Measurements from ENCODE around the gene PTPRD. TPM values are rescaled to one million over a fixed set of nuclear protein-coding genes. Genes with fewer than 3 reads are reported as not detected.
A peak's percentile ranks its signal among the peaks of the same experiment; 100 is the strongest.

The PTPRD gene
- total and polyA plus RNA-seq, 2 donors from 2014 or later, result 6.4 to 78.9 TPM

DNA sequence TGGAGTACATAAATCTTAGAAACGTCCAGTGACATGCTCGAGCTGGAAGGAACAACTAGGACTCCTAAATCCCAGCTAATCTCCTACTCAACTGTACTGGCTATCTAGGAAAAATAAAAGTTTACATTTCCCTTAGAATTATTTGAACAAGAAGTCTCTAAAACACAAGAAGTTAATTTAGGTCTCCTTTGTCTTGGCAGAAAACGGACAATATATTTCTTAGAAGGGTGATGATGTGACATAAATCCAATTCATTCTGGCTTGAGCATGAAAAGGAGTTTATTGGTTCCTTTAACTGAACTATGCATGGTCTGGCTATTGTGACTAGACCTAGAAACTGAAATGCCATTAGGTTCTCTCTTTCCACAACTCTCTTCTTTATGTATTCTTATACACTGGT lies 1571.0 kb downstream of the PTPRD start:
- Histone ChIP-seq H3K27ac (ENCODE audit: low read depth in 2 of 2, low read length in 2 of 2) (no peak overlapping the region), H3K9ac (ENCODE audit: low read length in 3 of 3) (no peak overlapping the region), H3K4me3 (ENCODE audit: low read length in 3 of 3) (no peak overlapping the region), H3K4me1 (ENCODE audit: control insufficient read depth in 2 of 3, insufficient read depth in 2 of 3, low read depth in 1 of 3, low read length in 3 of 3) (no peaks in the 10 kb centered on the region), H3K27me3 (ENCODE audit: control insufficient read depth, insufficient read depth, low read length) (no peaks in the 10 kb centered on the region), H3K9me3 (ENCODE audit: control insufficient read depth in 2 of 3, insufficient read depth in 1 of 3, low read length in 3 of 3) (no peaks in the 10 kb centered on the region), H3K36me3 (ENCODE audit: control insufficient read depth in 2 of 3, insufficient read depth in 3 of 3, low read length in 3 of 3) (no peaks in the 10 kb centered on the region)
- TF ChIP-seq, protein P1, sequence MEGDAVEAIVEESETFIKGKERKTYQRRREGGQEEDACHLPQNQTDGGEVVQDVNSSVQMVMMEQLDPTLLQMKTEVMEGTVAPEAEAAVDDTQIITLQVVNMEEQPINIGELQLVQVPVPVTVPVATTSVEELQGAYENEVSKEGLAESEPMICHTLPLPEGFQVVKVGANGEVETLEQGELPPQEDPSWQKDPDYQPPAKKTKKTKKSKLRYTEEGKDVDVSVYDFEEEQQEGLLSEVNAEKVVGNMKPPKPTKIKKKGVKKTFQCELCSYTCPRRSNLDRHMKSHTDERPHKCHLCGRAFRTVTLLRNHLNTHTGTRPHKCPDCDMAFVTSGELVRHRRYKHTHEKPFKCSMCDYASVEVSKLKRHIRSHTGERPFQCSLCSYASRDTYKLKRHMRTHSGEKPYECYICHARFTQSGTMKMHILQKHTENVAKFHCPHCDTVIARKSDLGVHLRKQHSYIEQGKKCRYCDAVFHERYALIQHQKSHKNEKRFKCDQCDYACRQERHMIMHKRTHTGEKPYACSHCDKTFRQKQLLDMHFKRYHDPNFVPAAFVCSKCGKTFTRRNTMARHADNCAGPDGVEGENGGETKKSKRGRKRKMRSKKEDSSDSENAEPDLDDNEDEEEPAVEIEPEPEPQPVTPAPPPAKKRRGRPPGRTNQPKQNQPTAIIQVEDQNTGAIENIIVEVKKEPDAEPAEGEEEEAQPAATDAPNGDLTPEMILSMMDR (IDR thresholded peaks at IDR 0.05; ENCODE audit: borderline replicate concordance, extremely low read depth, insufficient read depth), result no peak
- peak in 2 of 5 donors; percentile 38 to 77 for DNase-seq
- no peak for FAIRE-seq
- intact Hi-C loops (cut with DNase I), result no loop called here

DNA sequence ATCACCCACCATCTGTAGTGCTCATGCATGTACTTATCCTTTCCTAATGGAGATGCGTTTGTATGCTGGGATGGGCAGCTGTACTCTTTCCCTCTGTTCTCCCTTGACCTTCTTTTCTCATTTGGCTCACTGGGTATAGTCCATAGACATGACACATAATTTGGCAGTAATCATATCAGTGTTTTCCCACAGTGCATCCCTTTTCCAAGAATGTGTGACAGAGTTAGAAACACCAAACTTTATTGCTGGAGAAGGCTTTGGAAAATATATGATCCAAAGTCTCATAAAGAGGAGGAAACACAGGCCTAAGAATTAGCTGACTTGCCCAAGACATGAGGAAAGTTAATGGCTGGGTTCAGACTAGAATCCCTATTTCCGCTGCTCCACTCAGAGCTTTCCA lies 1579.8 kb downstream of the PTPRD start:
- Histone ChIP-seq H3K27ac (ENCODE audit: low read depth in 2 of 2, low read length in 2 of 2) (no peak overlapping the region), H3K4me3 (ENCODE audit: low read length in 3 of 3) (no peak overlapping the region), H3K4me1 (ENCODE audit: control insufficient read depth in 2 of 3, insufficient read depth in 2 of 3, low read depth in 1 of 3, low read length in 3 of 3) (no peaks in the 10 kb centered on the region), H3K9me3 (ENCODE audit: control insufficient read depth in 2 of 3, insufficient read depth in 1 of 3, low read length in 3 of 3) (no peaks in the 10 kb centered on the region), H3K36me3 (ENCODE audit: control insufficient read depth in 2 of 3, insufficient read depth in 3 of 3, low read length in 3 of 3) (no peaks in the 10 kb centered on the region), H3K27me3 (ENCODE audit: control insufficient read depth, insufficient read depth, low read length) (no peaks in the 10 kb centered on the region), H3K9ac (ENCODE audit: low read length in 3 of 3) (no peak overlapping the region)
- TF ChIP-seq, protein P1 (IDR thresholded peaks at IDR 0.05; ENCODE audit: borderline replicate concordance, extremely low read depth, insufficient read depth), result no peak
- FAIRE-seq (no peak), DNase-seq (no peak)
- intact Hi-C loops (cut with DNase I), result no loop called here

DNA sequence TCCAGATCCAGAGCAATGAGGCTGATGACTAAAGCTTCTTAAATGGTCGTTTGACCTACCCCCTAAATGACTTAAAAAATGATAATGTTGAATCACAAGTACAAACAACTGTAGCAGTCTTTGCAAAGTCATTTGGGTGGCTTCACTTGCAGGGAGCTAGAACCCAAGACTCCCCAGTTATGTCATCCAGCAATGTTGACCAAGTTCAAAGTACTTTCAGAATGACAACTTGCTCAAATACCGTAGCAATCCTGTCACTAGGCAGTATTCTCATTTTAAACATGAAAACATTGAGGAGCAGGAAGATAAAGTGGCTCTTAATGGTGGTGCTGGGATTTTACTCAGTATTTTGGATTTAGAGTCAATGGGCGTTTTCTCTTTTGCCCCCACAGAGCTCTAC lies 1596.2 kb downstream of the PTPRD start:
- DNase-seq, result no peak
- H3K9ac ChIP-seq (ENCODE audit: low read length in 3 of 3), result no peak overlapping the region
- no peak overlapping the region for H3K27ac ChIP-seq (ENCODE audit: low read depth in 2 of 2, low read length in 2 of 2)
- H3K4me1 ChIP-seq (ENCODE audit: control insufficient read depth in 2 of 3, insufficient read depth in 2 of 3, low read depth in 1 of 3, low read length in 3 of 3), result no peaks in the 10 kb centered on the region
- no peak for FAIRE-seq
- H3K4me3 ChIP-seq (ENCODE audit: low read length in 3 of 3), result no peak overlapping the region
- H3K9me3 ChIP-seq (ENCODE audit: control insufficient read depth in 2 of 3, insufficient read depth in 1 of 3, low read length in 3 of 3), result no peaks in the 10 kb centered on the region
- H3K27me3 ChIP-seq (ENCODE audit: control insufficient read depth, insufficient read depth, low read length), result no peaks in the 10 kb centered on the region
- no peaks in the 10 kb centered on the region for H3K36me3 ChIP-seq (ENCODE audit: control insufficient read depth in 2 of 3, insufficient read depth in 3 of 3, low read length in 3 of 3)
- TF ChIP-seq, protein P1 (IDR thresholded peaks at IDR 0.05; ENCODE audit: borderline replicate concordance, extremely low read depth, insufficient read depth), result no peak
- intact Hi-C loops (cut with DNase I), result no loop called here

DNA sequence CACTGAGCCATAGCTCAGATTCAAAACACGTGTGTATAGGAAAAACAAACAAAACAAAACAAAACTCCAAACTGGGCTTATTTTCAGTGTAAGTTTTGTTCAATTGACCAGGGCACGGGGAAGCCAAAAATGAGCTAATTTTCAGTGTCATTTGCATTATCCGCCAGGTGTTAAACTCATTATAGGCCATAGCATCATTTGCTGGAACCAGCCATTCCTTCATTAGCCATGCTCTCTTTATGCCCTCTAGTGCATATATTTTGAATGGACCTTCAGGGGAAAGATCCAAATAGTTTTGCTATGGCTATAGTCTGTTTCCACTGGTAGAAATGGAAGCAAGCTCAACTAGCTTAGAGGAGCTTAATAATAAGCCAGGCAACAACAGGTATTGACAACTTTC lies 1608.0 kb downstream of the PTPRD start:
- Histone ChIP-seq H3K9ac (ENCODE audit: low read length in 3 of 3) (no peak overlapping the region), H3K9me3 (ENCODE audit: control insufficient read depth in 2 of 3, insufficient read depth in 1 of 3, low read length in 3 of 3) (no peaks in the 10 kb centered on the region), H3K27ac (ENCODE audit: low read depth in 2 of 2, low read length in 2 of 2) (no peak overlapping the region), H3K4me3 (ENCODE audit: low read length in 3 of 3) (no peak overlapping the region), H3K4me1 (ENCODE audit: control insufficient read depth in 2 of 3, insufficient read depth in 2 of 3, low read depth in 1 of 3, low read length in 3 of 3) (no peaks in the 10 kb centered on the region), H3K27me3 (ENCODE audit: control insufficient read depth, insufficient read depth, low read length) (no peaks in the 10 kb centered on the region), H3K36me3 (ENCODE audit: control insufficient read depth in 2 of 3, insufficient read depth in 3 of 3, low read length in 3 of 3) (no peaks in the 10 kb centered on the region)
- intact Hi-C loops (cut with DNase I), result no loop called here
- FAIRE-seq (no peak), DNase-seq (peak in 2 of 5 donors; percentile 17 to 19)
- TF ChIP-seq, protein P1 (IDR thresholded peaks at IDR 0.05; ENCODE audit: borderline replicate concordance, extremely low read depth, insufficient read depth), result no peak

Measured in kidney (tissue), 14 donors.